HG03565 (cell line): ENCODE measurements around the gene ALG12.

Source experiments
- ATAC-seq: cut with Tn5 transposase; IDR thresholded peaks from one replicate; pipeline ENCODE4 v1.9.1; 2021; ENCODE audit warnings: mild to moderate bottlenecking, moderate library complexity; ENCODE audit not compliant: unreplicated experiment

ALG12 gene

DNA sequence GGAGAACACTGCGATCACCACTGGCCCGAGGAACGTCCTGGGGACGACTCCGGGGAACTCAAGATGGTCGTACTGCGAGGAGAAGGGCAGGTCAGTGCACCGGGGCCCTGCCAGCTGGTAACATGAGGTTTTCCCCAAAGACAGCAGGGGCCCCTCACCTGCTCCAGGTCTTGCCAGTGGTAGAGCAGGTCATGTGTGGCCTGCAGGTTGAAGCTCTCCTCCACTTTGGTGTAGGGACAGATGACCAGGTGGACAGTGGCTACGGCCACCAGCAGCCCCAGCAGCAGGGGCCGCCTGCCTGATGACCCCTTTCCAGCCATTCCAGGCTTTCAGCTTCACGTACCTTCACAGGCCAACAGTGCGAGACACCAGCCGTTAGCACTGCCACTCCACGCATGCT lies 4.8 kb downstream of the ALG12 start:
- no peak for ATAC-seq

DNA sequence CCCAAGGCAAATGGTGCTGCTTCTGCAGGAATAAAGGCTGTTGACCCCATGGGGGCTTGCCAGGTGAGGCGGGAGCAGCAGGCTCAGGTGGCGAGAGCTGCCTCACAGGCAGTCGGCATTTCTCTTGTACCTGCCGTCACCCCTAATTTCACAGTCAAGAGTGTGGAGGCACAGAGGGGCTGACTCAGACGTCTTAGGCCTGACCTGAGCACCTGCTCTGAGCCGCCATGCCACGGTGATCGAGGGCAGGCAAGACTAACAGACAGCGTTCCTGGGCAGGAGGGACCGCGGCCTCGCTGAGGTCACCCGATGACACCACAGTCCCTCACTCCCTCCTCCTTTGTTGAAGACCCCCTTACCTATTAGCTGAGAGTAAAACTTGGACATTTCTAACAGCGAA lies 5.2 kb downstream of the ALG12 start:
- no peak for ATAC-seq

DNA sequence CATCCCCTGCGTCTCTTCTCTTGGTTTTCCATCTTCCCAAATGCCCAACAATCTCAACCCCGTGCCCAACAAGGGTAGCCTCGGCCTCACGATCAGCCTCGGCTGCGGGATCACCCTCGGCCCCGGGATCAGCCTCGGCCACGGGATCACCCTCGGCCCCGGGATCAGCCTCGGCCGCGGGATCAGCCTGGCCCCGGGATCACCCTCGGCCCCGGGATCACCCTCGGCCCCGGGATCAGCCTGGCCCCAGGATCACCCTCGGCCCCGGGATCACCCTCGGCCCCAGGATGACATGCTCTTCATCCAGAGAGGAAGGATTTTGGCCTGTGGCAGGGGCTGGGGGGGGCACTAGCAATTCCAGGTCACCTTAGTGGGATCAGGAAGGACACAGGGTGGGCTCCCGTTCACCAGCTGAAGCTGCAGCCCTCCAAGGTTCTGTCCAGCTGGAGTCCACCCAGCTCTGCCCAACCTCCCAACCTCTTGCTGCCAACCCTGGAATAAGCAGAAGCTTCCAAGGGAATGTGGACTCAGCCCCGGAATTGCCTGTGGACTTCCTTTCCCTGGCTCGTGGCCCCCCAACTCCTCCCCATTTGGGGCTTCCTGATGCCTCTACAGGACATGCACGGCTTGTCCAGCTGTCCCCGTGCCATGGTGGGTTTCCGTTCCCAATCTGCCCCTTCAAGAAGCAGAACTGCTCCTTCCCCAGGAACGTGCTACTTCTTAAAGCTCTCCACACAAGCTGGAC lies 6.2 kb downstream of the ALG12 start:
- ATAC-seq, result no peak

DNA sequence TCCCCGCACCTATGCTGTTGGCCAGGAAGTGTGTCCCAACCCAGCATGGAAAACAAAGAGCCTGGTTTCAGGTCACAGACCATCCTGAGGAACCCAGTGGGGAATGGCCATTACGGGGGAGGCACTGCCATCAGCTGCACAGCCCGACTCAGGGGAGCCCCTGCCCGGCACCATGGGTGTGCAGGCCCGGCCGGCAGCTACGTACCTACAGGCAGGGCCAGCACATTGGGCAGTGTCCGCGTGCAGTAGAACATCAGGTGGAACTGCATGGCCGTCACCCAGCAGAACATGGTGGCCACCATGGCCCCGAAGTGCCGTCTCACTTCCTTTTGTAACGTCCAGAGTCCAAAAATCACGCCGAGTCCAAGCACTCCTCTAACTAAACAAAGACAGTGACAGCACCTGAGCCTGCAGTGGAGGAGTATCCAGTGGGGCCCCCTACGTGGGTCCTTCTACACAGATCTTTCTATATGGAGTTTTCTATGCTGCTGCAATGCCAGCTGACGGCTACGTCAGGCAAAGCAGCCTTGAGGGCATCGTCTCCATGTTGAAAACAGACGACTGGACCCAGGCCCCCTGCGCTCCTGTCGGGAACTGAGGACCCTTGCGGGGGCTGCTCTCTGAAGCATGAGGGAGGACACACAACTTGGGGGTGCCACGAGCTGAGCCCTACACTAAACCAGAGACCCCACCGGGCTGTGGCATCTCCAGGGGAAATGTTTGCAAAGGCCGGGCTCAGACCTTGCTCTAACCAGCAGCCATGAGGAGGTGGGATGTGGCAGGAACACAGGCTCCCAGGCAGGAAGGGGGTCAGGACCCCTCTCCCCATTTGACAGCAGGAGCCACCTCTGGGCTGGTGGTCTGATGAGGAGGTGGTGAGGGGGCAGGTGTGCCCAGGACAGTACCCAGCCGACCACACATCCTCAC lies 7.7 kb downstream of the ALG12 start:
- no peak for ATAC-seq

DNA sequence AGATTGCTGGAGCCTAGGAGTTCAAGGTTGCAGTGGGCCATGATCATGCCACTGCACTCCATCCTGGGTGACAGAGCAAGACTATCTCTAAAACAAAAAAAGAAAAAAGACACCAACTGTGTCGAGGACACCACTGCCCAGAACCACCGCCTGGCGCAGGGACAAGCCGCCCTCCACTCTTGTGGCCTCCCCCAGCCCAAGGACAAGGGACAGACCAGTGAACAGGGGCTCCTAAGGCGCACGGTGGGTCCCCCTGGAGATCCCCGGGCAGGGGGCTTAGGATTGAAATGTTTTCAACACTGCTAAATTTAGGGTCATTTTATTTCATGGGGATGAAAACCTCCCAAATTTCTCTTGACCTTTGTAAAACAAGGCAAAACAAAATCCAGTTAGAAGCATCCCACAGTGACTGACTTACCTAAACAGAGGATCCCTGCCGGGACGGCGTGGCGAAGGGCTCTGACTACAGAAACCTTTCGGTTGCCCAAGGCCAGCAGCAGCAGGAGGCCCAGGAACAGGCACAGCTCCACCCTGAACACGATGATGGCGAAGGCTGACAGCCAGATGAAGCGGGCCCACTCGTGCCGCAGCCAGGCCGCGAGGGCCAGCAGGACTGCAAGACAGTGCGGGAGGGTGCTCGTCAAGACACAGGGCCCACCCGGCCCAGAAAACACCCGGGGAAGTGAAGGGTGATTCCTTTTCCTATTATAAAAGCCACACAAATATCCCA lies 8.6 kb downstream of the ALG12 start:
- no peak for ATAC-seq

DNA sequence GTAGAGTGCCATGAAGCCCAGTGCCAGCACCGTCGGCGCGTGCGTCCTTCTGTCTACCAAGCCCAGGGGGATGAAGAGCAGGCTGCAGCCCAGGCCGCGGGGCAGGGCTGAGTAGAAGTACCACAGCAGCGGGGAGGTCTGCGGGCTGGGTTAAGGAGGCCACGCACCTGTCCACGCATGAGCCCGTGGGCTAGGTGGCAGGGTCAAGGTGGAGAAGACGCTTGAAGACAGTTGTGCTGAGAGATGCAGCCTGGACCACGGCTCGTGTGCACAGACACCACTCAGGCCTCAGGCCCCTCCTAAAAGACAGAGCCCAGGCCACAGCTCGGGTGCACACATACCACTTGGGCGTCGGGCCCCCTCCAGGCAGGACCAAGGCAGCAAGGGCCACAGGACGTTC lies 10.4 kb downstream of the ALG12 start:
- ATAC-seq, result no peak

DNA sequence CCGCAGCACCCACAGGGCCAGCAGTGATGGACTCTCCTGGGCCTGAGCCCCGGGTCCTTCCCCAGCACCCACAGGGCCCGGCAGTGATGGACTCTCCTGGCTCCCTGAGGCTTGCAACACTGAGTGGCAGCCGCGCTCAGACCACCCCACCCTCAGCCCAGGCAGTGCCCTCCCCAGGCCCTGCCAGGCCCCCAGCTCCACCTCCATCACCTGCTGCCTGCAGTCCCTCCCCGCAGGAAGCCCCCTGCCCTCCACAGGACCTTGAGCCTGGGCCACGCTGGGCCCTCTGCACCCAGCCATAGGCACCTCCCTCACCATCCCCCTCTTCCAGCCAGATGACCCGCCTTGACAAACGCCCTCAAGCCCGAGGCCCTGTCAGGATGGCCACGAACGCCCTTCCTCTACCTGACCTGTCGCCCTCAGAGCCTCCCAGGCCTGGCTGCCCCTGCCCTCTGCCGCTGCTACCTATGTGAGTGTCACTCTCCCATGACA lies 11.4 kb downstream of the ALG12 start:
- ATAC-seq, result no peak

DNA sequence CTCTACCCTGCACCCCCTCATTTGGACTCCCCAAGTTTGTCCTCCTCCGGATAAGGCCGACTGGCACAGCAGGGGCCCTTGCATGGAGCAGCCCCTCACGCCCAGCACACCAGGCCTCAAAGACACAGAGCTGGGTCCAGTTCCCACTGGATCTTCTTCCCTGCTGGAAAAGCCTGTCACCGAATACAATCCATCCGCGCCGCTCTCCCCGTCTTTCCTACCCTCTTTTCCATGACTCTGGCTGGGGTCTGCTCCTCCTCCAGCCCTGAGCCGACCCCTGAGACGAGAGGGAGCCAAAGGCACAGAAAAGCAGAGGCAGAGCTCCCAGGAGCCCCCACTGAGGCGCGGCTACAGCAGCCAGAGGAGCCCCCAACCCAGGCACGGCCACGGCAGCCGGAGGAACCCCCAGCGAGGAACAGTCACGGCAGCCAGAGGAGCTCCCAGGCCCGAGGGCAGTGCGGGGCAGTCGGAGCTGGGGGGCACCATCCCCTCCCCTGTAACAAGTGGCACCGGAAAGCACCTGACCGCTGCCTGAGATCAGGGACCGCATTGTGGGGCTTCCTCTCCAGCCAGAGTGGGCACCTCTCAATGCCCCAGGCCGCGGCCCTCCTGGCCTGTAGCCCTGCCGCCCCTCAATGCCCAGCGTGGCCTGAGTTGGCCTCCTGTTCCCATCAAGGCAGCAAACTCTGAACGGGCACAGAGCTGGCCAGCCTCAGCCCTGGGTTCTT lies 12.0 kb downstream of the ALG12 start:
- ATAC-seq, result no peak

DNA sequence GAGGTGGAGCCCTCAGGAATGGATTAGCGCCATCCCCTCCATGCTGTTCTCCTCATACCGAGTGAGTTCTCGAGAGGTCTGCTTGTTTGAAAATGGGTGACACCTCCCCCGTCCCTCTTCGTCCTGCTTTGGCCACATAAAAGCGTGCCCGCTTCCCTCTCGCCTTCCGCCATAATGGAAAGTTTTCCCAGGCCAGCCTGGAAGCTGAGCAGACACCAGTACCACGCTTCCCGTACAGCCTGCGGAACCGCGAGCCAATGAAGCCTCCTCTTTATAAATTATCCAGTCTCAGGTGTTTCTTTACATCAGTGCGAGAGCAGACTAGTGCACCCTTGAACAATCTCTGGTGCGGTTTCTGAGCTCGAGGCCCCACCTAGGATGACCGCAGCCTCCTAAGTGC lies 12.8 kb downstream of the ALG12 start:
- ATAC-seq, result no peak

DNA sequence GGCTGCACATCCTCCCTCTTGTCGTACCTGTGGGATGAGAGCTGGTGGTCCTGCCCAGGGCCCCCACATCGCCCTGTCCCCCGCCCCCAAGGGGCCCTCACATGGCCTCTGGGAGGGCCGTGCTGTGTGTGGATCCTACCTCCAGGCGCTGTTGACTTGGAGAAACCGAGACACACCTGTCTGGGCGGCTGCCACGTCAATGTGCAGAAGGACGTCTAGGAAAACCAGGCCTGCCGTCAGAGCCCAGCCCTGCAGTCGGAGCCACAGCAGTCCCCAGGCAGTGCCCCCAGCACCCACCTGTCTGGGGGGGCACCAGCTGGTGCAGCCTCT lies 14.2 kb downstream of the ALG12 start:
- no peak for ATAC-seq

DNA sequence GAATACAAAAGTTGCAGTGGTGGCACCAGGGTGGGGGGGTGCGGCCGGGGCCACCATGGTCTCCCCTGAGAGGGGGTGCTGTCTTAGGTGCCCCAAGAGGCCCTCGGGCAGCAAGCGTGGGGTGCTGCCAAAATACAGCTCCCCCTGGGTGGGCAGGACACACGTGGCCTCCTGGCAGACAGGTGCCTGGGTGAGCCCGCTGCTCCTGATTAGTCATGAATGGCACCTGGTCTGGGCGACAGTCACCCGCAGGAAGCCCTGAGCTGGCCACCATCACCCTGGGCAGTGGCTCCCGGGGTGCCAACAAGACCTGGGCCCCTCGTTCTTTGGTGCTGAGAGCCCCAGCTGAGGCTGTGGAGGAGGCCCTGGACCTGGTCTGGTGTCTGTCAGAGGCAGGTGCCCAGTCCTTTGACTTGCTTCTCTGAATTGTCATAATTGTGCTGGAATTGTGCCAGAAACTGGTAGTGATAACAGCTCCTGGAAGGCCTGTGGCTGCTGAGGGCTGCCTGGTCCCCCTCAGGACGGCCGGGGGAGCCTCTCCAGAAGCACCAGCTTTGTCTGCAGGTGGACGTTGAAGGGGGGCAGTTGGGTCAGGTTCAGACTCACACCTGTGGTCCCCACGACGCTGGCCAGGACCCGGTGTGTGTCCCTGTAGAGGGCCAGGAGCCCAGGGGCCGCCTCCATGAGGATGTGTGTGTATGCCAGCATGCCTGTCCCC lies 14.8 kb downstream of the ALG12 start:
- no peak for ATAC-seq

DNA sequence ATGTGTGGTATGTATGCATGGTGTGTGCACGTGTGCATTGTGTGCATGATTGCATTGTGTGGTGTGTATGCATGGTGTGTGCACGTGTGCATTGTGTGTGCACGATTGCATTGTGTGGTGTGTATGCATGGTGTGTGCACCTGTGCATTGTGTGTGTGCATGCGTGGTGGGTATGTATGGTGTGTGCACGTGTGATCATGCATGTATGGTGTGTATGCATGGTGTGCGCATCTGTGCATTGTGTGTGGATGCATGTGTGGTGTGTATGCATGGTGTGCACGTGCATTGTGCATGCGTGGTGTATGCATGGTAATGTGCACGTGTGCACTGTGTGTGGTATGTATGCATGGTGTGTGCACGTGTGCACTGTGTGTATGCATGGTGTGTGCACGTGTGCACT lies 16.8 kb downstream of the ALG12 start:
- no peak for ATAC-seq

DNA sequence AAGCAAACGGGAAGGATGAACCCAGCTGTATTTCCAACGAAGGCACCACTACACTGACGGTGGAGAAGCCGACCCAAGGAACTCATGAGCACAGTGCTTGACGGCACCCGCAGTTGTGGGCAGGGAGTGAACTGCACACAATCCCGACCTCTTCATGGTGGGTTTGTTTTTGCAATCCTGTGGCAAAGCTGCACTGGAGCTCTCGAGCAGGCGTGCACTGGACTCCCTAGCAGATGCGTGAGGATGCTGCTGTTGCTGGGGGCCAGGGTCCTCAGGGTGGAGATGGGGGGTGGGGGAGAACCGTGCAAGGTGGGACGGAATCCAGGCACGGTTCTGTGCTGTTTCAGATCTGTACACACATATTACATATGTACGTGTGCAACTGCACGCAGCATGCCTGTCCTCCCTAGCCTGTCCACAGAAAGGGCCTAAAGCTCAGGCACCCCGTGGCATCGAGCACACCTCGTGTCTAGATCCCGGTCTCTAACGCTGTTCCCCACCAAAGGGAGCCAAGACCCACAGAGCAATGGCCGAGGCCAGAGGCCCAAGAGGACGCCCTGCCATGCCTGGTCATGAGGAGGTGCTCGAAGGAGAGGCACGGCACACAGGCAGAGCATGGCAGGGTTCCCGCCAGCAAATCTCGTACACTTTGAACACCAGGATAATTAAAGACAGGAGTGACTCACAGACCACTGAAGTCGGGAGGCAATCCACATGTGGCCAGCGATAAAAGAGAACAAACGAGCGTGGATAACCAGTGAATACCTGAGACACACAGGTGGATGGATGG lies 17.6 kb downstream of the ALG12 start:
- ATAC-seq, result no peak

DNA sequence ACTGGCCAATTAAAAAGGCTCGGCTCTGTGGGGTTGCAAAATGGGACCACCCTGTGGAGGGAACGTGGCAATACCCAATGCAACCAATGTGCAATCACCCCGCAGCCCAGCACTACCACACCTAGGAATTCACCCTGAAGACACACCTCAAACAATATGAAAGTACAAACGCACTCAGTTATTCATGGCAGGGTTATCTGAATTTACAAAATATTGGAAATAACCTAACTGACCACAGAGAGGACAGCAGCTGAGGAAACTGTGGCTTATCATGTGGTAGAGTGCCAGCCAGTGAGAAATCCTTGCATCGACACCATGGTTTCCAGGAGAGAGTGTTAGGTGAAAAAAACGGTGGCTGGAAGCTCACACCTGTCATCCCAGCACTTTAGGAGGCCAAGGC lies 18.7 kb downstream of the ALG12 start:
- no peak for ATAC-seq

DNA sequence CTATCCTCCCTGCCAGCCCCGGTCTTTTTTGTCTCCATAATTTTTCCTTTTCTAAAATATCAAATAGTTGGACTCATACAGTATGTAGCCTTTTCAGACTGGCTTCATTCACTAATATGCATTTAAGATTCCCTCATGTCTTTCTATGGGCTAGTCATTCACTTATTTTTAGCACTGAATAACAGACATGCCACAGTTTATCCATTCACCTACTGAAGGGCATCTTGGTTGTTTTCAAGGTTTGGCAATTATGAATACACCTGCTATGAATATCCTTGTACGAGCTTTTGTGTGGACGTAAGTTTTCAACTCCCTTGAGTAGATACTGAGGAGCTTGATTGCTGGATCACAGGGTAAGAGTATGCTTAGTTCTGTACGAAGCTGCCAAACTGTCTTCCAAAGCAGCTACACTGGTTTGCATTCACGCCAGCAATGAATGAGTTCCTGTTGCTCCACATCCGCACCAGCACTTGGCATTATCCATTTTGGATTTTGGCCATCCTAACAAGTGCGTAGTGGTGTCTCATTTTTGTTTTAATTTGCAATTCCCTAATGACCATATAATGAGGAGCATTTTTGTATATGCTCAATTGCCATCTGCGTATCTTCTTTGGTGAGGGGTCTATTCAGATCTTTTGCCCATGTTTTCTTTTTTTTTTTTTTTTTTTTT lies 21.1 kb downstream of the ALG12 start:
- ATAC-seq, result no peak

DNA sequence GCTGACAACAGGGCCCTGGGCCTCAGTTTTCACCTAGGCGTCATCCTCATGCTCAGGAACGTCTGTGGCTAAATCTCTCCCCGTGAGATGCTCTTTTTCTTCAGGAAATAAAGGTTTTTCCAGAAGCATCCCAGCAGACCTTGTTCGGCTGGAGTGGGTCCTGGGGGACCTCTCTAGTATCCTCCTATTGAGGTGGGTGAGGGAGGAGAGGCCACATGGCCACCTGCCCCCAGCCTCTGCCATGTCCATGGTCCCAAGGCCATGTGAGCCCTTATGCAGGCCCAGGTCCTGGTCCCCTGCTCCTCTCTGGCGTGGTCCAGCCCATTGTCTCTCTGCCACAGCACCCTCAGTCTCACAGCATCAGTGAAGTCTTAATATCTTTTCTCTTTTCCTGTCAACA lies 22.0 kb downstream of the ALG12 start:
- ATAC-seq, result no peak

DNA sequence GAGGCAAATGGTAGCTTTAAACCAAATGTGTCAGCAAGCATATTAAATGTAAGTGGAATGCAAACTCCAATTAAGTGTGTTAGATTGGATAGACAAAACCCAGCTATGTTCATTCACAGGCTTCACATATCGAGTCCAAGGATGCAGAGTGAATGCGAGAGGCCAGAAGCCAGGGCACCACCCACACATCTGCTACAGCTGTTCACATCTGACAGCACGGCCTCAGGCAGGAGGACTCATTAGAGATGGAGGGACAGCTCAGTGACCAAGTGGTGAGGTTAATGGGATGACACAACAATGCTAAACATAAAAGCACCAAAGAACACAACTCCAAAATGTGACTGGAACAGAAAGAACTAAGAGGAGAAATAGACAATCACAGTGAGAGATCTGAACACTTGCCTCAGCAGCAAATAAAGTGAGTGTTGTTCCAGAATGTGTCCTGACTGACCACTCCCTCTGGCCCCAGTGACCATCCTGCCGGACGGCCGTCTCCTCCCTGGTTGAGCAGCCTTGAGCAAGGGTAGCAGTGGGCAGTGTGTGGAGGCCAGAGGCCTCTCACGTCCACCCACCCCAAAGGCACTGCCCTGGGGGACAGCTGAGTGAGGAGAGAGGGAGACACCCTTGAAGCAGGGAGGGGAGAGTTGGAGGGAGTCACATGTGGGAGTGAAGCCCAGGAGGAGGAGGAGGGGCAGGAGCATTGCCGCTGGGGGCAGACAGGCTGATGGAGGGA lies 23.8 kb downstream of the ALG12 start:
- ATAC-seq, result no peak

DNA sequence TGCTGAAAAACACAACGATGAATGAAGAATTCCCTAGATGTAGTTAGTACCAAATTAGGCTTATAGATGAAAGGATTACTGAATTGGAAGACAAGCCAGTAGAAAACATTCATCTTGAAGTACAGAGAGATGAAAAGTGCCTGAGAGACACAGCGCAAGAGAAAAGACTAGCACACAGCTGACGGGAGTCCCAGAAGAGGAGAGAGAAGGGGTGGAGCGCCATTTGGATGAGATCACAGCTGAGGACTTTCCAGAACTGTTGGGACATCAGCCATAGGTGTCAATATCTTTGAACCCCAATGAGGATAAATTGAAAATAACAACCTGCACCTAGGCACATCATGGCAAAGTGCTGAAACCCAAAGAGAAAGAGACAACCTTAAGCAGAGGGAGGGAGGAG lies 25.2 kb downstream of the ALG12 start:
- ATAC-seq, result no peak
